ENCODE results near the gene IP6K2. TPM values are rescaled to one million over a fixed set of nuclear protein-coding genes. Genes with fewer than 3 reads are reported as not detected.
A peak's percentile ranks its signal among the peaks of the same experiment; 100 is the strongest.

IP6K2 gene
- polyA plus RNA-seq, 1 donor = 85.4 TPM

- no peak for DNase-seq
Observed at GRCh38 chr3:48688737-48689075, 28.3 kb downstream of the IP6K2 start.

- DNase-seq = no peak
Observed at GRCh38 chr3:48688032-48688736, 28.8 kb downstream of the IP6K2 start.

DNA sequence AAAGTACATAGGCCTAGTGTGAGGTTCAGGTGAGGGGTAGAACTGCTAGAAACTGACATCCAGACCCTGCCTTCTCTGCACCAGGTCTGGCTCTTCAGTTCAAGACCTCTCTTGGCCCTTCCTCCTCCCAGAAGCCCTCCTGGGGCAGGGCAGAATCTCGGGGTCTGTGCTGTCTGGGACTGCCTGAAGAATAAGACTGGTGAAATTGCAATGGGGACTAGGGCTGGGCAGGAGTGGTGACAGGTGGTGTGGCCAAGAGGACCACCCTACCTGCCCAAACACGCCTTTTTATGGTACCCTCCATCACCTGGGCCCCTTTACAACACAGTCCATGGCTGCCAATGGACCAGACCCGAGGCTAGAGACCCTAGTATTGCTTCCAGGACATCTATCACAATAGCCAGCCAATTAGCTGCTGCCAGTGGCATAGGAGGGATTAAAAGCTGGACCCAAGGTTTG is 29.8 kb downstream of the IP6K2 start:
- no peak for DNase-seq

GRCh38 chr3:48686538-48687219 is 30.3 kb downstream of the IP6K2 start:
- no peak for DNase-seq

DNA sequence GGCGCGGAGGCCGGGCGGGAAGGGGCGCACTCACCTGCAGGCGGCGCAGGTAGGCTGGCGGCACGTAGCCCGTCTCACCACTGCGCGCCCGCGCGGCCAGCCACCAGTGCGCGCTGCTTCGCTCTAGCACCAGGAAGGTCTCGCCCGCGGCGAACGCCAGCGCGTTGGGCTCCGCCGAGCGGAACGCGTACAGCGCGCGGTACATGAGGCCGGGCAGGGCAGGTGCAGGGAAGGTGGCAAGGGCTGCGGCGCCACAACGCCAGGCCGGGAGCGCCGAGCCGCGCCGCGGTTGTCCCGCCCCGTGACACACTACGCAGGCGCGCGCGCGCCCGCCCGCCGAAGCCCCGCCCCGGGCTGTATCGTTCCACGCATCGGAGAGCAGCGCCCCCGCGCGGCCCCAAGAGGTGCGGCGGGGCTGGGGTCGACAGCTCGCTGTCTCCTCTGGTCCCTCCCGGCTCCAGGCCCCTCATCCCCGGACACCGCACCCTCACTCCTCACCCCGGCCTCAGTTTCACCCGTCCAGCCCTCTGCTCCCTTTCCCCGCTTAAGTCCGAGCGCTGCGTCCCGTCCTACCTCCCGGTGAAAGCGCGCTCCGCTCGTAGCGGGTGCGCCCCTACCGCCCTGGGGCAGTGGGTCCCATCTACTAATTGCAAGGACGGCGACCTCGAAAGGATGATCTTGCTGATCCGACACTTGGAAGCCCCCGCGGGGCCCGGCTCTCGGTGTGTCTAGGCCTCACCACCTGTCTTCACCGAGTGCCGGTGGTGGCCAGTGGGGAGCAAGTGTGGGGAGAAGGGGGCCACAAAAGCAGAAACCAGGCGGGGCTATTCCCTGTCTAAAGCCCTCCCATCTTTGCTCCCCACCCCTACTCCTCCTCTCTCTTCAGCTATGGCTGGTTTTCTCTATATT is 31.2 kb downstream of the IP6K2 start, which contains the start of gene NCKIPSD:
Gene NCKIPSD (minus strand): TSS at position 313 of the 909 bp plus-strand sequence. CDS start 108 bp downstream, at position 205.
- peak; percentile 93 for DNase-seq

DNA sequence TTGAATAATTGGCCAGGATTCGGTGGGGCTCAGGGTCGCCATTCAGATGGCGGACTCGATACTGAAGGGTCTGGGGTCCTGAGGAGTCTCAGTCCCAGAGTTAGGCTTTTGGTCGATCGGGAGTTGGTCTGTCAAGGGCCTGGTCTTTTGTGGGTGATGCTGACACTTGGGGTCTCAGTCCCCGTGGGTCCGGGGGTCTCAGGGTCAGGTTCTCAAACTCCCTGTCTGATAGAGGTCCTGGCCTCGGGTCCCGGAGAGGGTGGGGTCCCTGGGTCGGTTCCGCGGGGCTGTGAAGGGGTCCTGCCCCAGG is 31.8 kb downstream of the IP6K2 start:
- no peak for DNase-seq

DNA sequence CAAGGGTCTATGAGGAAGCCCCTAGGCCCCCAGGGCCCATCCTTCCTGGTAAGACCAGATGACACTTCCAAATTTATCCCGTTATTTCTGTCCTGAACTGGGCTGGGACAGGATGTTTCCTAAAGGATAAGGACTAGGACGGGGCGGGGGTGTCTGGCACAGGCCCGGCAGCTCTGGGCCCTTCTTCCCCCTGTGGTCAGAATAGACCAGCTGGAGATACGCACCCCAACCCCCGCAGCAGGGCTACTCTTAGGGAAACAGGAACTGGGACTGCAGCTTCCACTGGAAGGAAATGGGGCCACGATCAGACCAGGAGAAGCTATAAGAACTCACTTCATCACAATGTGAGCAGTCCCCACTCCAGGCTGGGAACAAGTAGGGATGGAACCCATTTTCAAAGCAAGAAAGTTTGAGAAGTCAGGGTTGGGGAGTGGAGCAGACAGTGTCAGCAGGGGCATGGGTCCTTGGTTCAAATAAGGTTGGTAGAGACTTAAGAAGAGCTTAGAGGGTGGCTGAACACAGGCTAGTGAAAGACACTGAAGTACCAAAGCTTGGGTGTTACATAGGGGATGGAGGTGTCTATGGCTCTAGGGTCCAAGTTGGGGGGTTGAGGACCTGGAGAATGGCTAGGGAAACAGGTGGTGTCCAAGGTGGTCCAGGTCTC is 32.4 kb downstream of the IP6K2 start:
- DNase-seq = no peak

DNA sequence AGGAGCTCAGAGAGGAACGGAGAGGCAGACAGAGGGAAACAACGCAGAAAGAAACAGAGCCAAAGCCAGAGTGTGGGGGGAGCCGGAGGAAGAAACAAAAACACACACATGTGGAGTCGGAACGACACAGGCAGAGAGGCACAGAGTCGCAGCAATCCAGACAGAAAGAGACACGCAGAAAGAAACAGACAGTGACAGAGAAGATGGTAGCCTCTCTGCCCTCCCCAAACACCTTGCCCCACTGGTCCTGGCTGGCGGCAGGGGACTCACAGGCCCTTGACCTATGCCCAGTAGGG is 33.0 kb downstream of the IP6K2 start:
- DNase-seq = no peak

DNA sequence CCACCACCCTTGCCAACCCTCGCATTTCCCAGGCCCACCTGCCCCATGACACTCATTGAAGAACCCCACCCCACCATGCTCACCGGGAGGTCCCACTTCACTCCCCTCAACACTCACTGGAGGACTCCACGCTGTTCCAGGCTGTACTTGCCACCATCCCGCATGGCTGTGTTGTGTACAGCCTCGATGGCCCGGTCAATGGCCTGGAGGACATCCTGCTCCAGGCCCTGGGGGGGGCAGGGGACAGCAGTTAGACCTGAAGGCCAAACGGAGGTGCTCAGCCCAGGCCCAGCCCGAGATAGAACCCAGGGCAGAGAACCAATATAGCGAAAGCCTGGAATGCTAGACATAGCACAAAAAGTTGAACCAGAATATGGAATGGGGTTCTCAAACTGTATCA is 34.2 kb downstream of the IP6K2 start:
- no peak for DNase-seq

DNA sequence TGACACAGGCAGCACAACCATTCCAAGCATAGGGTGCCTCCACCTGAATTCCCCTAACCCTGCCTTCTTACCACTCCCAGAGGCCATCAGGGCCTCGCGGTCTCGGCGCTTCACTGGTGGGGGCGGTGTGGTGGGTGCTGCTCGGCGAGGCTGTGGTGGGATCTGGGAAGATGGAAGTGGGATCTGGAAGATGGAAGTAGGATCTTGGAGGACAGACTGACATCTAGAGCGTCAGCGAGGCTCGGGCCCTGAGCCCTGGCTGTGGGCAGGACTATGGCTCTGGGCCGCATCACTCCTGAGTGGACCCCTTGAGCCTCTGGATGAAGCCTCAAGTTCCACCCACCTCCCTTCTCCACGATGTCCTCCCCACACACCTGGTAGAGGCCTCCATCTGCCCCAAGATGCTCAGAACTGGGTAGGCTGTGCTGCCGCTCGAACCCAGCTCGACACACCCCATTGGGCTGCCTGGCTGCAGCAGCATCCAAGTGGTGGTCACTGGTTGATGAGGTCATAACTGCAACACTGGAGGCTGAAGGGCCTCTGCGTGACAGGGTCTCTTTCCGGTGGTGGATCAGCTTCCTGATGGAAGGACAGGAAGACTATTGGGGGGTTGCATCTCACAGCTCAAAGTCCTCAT is 34.9 kb downstream of the IP6K2 start:
- no peak for DNase-seq

DNA sequence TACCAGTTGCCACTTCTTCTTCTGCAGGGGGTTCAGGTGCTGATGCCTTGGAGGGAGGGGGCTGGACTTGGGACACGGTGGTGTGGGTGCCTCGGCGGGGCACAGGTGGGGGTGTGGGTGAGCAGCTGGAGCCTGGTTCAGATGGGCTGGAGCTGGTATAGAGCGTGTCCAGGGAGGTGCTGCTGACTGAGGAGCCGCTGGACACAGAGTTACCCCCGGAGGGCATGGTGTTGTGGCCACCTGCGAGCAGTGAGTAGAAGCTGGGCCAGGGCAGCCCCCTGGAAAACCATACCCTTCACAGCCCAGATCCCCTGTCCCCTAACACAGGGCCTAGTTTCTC is 35.5 kb downstream of the IP6K2 start:
- no peak for DNase-seq

DNA sequence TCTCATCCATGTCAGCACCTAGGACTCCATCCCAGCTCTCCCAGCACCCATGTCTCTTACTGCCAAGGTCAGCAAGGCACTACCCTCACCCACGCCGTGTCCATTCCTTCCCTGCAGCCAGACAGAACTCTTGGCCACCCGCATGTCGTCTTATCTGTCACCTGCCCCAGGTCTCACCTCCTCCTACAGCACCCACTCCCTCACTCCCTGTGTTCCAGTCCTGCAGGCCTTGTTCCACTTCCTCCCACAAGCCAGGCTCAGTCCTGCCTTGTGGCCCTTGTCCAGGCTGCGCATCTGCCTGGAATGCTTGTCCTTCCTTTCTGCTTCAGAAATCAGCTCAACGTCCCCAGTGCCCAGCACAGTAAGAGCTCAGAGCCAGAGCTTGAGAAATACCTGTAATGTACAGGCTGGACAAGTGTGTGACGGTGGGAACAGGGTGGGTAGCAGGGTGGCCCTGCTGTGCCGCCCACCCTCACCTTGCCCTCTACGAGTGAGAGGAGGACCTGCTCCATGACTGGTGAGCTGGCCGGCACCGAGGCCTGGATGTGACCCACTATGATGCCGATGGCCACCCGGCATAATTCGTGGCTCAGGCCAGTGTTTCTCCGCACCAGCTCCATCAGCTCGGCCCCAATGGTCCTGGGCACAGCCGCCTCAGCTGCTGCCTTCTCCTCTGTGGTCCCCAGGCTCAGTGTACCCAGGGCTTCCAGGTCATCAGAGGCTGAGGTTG is 36.0 kb downstream of the IP6K2 start:
- DNase-seq = no peak

DNA sequence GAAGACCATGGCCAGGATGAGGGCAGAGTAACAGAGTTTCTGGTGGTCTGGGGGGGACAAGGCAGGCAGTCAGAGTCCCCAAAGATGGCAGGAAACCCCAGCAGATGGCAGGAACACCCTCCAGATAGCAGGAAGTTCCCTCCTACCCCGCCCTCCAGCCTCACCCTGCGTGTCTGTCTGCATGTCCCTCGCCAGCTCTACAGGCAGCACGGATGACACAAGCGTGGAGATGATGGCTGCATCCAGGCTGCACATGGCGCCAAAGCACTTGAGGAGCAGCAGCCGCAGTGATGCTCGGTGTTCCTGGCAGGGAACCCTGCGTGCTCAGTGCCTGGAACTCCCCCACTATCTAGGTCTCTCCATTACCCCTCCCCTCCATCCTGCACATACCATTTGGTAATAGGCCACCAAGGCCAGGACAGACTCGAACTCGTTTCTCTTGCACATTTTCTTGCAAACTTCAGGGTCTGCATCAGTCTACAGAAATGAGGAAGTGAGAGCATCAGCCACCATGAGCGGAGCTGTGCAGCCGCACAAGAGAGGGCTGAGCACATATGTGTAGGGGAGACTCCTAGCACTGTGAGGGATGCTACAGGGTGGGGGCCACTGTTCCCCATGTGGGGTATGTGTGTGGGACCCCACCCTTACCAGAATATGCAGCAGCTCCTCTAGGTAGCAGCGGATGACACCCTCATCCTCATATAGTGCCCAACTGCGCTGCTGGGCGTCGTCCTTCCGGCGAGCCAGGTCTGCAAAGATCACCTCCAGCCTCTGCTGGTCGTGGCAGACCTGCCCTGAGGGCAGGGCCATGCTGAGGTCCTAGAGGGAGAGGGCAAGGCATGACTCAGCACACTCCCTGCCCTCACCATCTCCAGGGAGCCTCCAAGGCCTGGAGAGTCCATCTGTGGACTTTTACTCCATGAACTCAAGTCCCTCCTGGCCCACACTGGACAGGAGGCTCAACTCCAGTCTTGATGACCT is 37.3 kb downstream of the IP6K2 start:
- no peak for DNase-seq

- DNase-seq = no peak
Observed at GRCh38 chr3:48678566-48679380, 38.2 kb downstream of the IP6K2 start.

- no peak for DNase-seq
Observed at GRCh38 chr3:48678056-48678455, 39.0 kb downstream of the IP6K2 start.

GRCh38 chr3:48674505-48674904 is 42.5 kb downstream of the IP6K2 start:
- no peak for DNase-seq

DNA sequence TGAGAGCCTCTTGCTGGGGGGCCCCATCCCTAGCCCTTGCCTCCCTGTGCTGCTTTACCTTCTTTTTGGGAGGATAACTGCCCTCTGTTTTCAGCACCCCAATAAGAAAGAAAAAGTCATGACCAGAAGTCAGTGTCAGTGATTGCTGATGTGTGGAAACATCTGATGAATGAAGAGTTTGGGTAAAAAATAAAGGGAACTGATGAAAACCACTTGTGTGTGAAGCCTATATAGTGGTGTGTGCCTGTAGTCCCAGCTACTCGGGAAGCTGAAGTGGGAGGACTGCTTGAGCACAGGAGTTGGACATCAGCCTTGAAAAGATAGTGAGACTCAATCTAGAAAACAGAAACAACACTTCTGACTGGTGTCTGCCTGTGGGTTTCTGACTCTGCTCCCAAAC is 44.5 kb downstream of the IP6K2 start:
- DNase-seq = no peak

GRCh38 chr3:48664929-48665328 is 52.1 kb downstream of the IP6K2 start:
- no peak for DNase-seq

DNA sequence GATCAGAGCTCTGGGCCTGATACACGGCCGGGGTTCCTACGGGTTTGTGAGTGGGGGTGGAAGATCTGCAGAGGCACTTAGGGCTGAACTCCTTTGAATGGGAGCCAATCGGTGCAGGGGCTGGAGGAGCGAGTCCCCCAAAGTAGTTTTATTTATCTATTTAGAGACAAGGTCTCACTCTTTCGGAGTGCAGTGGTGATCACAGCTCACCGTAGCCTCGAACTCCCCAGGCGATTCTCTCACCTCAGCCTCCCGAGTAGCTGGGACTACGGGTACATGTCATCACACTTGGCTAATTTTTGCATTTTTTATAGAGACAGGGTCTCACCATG is 52.7 kb downstream of the IP6K2 start:
- DNase-seq = no peak

Data from hindlimb muscle (tissue), 1 donor.